ENCODE data around the gene SERPINB2.
"Not testable (repeated sequence)": the region's sequence is repeated elsewhere in the genome, so short reads cannot be mapped to it uniquely, and the experiment has no call there.

Gene SERPINB2

GRCh38 chr18:63940543-63941050 lies 53.1 kb downstream of the SERPINB2 start:
- DNase-seq, result not testable (repeated sequence)

GRCh38 chr18:63947051-63947790 lies 59.7 kb downstream of the SERPINB2 start:
- no peak for DNase-seq

GRCh38 chr18:63949068-63949737 lies 61.7 kb downstream of the SERPINB2 start, which contains the start of gene HMSD:
HMSD (plus strand) TSS chr18:63949301; CDS start chr18:63953456, 4,155 bp downstream.
- DNase-seq, result peak; percentile 82

- no peak for DNase-seq
Observed at GRCh38 chr18:63951302-63951705, 63.8 kb downstream of the SERPINB2 start.

All from activated CD8-positive, alpha-beta memory T cell treated with anti-CD3 and anti-CD28 coated beads, Interleukin-2, amount 50 U/mL, for 48 hours (primary cell).